H1 (cell line): Measurements from ENCODE around the gene EEF2.

Experiments
- BCL11A ChIP-seq, 2 experiments: IDR thresholded peaks; one replicate each; pipeline ENCODE4 v1.6.1; 2011; ENCODE audit warnings: low read depth in 2 of 2, low read length in 2 of 2, mild to moderate bottlenecking in 2 of 2
- CHD1 ChIP-seq: IDR thresholded peaks from 2 replicates; pipeline ENCODE4 v1.6.1; 2012; ENCODE audit warnings: low read depth, low read length, improper control_type of control experiment
- EGR1 ChIP-seq: IDR thresholded peaks from 2 replicates; pipeline ENCODE4 v1.6.1; 2011; ENCODE audit warnings: low read depth, low read length, borderline replicate concordance
- EP300 ChIP-seq, 2 experiments: IDR thresholded peaks; 1 replicate in 1 of 2; 2 replicates in 1 of 2; pipeline ENCODE4 v1.6.1; 2011 to 2012; ENCODE audit warnings: low read depth in 2 of 2, low read length in 2 of 2, mild to moderate bottlenecking in 2 of 2, borderline replicate concordance in 1 of 2, inconsistent platforms in 1 of 2, moderate library complexity in 1 of 2
- EZH2 ChIP-seq: fragments of 200-600 bp; sonication (generic); IDR thresholded peaks from 2 replicates; pipeline ENCODE4 v1.7.1; 2012; ENCODE audit warnings: low read depth, mild to moderate bottlenecking, moderate library complexity, low read length, inconsistent platforms; ENCODE audit not compliant: severe bottlenecking
- FOSL1 ChIP-seq: IDR thresholded peaks from 2 replicates; pipeline ENCODE4 v1.6.1; 2011; ENCODE audit warnings: mild to moderate bottlenecking, low read depth, low read length, moderate library complexity; ENCODE audit not compliant: insufficient read depth
- GTF2F1 ChIP-seq: IDR thresholded peaks from 2 replicates; pipeline ENCODE4 v1.6.1; 2012; ENCODE audit warnings: low read depth, low read length, improper control_type of control experiment, borderline replicate concordance
- JUND ChIP-seq: IDR thresholded peaks from 2 replicates; pipeline ENCODE4 v1.6.1; 2011; ENCODE audit warnings: mild to moderate bottlenecking, improper control_type of control experiment, low read length
- MAX ChIP-seq: IDR thresholded peaks from 2 replicates; pipeline ENCODE4 v1.6.1; 2012; ENCODE audit warnings: inconsistent platforms
- RNF2 ChIP-seq: fragments of 200-900, 300-1000 bp; sonication (generic); IDR thresholded peaks from 2 replicates; pipeline ENCODE4 v1.7.1; 2016; ENCODE audit warnings: borderline replicate concordance, low read depth, mild to moderate bottlenecking, antibody characterized with exemption, low read length; ENCODE audit not compliant: poor library complexity, severe bottlenecking; ENCODE audit errors: missing control alignments
- SRF ChIP-seq: IDR thresholded peaks from 2 replicates; pipeline ENCODE4 v1.6.1; 2011; ENCODE audit warnings: mild to moderate bottlenecking, low read depth, low read length, moderate library complexity
- SUZ12 ChIP-seq: fragments of 200-600 bp; sonication (generic); IDR thresholded peaks from 2 replicates; pipeline ENCODE4 v1.6.1; 2012; ENCODE audit warnings: mild to moderate bottlenecking, inconsistent platforms, low read length, moderate library complexity, mixed read lengths
- ZNF274 ChIP-seq: IDR thresholded peaks from 2 replicates; pipeline ENCODE4 v1.7.0; 2012; ENCODE audit warnings: low read length, borderline replicate concordance; ENCODE audit errors: extremely low read depth
- TF ChIP-seq, protein P1 (sequence below), 3 experiments: IDR thresholded peaks; 1 replicate in 2 of 3; 2 replicates in 1 of 3; pipeline versions ENCODE4 v1.5.1 to v1.6.1; 2011; ENCODE audit warnings: low read length in 3 of 3, mild to moderate bottlenecking in 3 of 3, inconsistent platforms in 2 of 3, low read depth in 1 of 3, moderate library complexity in 1 of 3; ENCODE audit not compliant: insufficient read depth in 1 of 3; ENCODE audit errors: control extremely low read depth in 1 of 3

DNA sequence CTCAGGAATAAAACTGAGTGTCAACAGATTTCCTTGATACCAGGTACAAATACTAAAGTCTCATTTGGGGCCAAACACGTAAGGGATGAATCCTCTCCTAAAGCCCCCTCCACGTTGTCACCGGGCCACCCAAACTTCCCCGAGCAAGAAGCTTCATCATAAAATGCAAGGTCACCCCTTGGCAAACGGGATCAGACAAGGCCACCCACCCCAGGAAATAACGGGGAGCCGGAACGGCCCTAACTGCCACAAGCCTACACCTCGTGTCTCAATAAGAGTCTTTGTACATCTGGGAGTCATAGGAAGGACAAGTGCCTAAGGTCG lies 717 bp downstream of the EEF2 start:
- TF ChIP-seq, protein P1, sequence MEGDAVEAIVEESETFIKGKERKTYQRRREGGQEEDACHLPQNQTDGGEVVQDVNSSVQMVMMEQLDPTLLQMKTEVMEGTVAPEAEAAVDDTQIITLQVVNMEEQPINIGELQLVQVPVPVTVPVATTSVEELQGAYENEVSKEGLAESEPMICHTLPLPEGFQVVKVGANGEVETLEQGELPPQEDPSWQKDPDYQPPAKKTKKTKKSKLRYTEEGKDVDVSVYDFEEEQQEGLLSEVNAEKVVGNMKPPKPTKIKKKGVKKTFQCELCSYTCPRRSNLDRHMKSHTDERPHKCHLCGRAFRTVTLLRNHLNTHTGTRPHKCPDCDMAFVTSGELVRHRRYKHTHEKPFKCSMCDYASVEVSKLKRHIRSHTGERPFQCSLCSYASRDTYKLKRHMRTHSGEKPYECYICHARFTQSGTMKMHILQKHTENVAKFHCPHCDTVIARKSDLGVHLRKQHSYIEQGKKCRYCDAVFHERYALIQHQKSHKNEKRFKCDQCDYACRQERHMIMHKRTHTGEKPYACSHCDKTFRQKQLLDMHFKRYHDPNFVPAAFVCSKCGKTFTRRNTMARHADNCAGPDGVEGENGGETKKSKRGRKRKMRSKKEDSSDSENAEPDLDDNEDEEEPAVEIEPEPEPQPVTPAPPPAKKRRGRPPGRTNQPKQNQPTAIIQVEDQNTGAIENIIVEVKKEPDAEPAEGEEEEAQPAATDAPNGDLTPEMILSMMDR (IDR thresholded peaks at IDR 0.05; ENCODE audit: control extremely low read depth in 1 of 3, insufficient read depth in 1 of 3, low read depth in 1 of 3, low read length in 3 of 3), result no peak
- TF ChIP-seq EGR1 (no peak), SUZ12 (no peak), CHD1 (no peak), GTF2F1 (no peak), ZNF274 (no peak), BCL11A (IDR thresholded peaks at IDR 0.05; ENCODE audit: low read depth in 2 of 2, low read length in 2 of 2) (no peak), JUND (no peak), EP300 (IDR thresholded peaks at IDR 0.05; ENCODE audit: borderline replicate concordance in 1 of 2, low read depth in 2 of 2, low read length in 2 of 2) (no peak), SRF (no peak), FOSL1 (no peak), MAX (no peak), RNF2 (no peak), EZH2 (no peak)
